Measurements from ENCODE around the gene MAP3K14. TPM values are rescaled to one million over a fixed set of nuclear protein-coding genes. Genes with fewer than 3 reads are reported as not detected.

MAP3K14 gene
- total and polyA plus RNA-seq, 10 of the 15 experiments (the other 5 are each of a cell fraction or from before 2014, with no cell fraction given) = 2.1 to 33.3 (median 19.7) TPM

DNA sequence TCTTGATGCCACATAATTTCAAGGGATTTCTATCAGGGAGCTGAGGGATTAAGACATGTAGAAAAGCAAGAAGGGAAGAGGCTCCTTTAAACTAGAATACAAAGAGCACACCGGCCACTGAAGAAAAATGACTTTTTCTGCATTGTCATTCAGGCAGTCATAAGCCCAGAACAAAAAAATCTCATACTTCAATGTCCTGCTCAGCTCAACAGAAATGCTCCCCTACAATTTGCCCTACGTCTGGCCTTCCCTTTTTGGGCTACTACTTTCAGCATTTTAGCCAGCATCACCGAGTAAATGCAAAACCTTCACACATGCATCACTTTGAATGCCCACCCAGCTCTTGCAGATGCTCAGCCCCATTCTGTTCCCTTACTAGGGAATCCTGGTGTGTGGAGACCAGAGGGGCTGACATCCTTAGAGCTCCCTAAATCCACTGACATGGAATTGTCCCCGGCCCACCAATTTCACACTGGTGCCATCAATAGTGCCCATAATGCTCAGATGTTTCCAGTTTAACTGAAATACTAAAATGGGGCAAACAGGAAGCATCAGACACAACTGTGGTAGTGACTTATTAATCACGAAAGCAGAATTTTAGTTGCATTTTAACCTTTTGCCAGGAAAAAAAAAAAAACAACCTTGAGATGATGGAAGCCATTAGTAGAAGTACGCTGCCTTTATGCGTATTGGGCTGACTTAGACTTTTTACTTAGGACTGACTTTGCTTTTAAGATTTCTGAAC, 2.7 kb downstream of the MAP3K14 start (continued):
- TF ChIP-seq, protein P1, sequence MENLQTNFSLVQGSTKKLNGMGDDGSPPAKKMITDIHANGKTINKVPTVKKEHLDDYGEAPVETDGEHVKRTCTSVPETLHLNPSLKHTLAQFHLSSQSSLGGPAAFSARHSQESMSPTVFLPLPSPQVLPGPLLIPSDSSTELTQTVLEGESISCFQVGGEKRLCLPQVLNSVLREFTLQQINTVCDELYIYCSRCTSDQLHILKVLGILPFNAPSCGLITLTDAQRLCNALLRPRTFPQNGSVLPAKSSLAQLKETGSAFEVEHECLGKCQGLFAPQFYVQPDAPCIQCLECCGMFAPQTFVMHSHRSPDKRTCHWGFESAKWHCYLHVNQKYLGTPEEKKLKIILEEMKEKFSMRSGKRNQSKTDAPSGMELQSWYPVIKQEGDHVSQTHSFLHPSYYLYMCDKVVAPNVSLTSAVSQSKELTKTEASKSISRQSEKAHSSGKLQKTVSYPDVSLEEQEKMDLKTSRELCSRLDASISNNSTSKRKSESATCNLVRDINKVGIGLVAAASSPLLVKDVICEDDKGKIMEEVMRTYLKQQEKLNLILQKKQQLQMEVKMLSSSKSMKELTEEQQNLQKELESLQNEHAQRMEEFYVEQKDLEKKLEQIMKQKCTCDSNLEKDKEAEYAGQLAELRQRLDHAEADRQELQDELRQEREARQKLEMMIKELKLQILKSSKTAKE (IDR thresholded peaks at IDR 0.05; ENCODE audit: low read depth, poor library complexity, severe bottlenecking) = no peak
- TF ChIP-seq WRNIP1 (IDR thresholded peaks at IDR 0.05; ENCODE audit: borderline replicate concordance, low read depth, low read length) = no peak
- peak; percentile 31; the same call in 1 of the 2 replicates for TF ChIP-seq RUNX3 (IDR thresholded peaks at IDR 0.05; ENCODE audit: low read length)
- 0 out of 2 replicates have a peak, but pooled peaks have one; percentile 5 for TF ChIP-seq MTA3 (IDR thresholded peaks at IDR 0.05; ENCODE audit: borderline replicate concordance, low read length)
- TF ChIP-seq KDM1A (IDR thresholded peaks at IDR 0.05; ENCODE audit: borderline replicate concordance) = no peak
- no peak for TF ChIP-seq JUND (IDR thresholded peaks at IDR 0.05; ENCODE audit: low read depth, low read length)
- TF ChIP-seq MEF2B (IDR thresholded peaks at IDR 0.05; ENCODE audit: partially characterized antibody, poor library complexity, severe bottlenecking) = no peak
- no peak for TF ChIP-seq MEF2A (IDR thresholded peaks at IDR 0.05; ENCODE audit: insufficient read depth, low read depth, low read length)
- TF ChIP-seq RB1 (IDR thresholded peaks at IDR 0.05; ENCODE audit: borderline replicate concordance) = no peak
- TF ChIP-seq SIX5 (IDR thresholded peaks at IDR 0.05; ENCODE audit: low read depth, low read length, severe bottlenecking) = no peak
- TF ChIP-seq RCOR1 (conservative IDR thresholded peaks at IDR 0.05; ENCODE audit: low read depth, low read length) = no peak
- TF ChIP-seq, protein P2, sequence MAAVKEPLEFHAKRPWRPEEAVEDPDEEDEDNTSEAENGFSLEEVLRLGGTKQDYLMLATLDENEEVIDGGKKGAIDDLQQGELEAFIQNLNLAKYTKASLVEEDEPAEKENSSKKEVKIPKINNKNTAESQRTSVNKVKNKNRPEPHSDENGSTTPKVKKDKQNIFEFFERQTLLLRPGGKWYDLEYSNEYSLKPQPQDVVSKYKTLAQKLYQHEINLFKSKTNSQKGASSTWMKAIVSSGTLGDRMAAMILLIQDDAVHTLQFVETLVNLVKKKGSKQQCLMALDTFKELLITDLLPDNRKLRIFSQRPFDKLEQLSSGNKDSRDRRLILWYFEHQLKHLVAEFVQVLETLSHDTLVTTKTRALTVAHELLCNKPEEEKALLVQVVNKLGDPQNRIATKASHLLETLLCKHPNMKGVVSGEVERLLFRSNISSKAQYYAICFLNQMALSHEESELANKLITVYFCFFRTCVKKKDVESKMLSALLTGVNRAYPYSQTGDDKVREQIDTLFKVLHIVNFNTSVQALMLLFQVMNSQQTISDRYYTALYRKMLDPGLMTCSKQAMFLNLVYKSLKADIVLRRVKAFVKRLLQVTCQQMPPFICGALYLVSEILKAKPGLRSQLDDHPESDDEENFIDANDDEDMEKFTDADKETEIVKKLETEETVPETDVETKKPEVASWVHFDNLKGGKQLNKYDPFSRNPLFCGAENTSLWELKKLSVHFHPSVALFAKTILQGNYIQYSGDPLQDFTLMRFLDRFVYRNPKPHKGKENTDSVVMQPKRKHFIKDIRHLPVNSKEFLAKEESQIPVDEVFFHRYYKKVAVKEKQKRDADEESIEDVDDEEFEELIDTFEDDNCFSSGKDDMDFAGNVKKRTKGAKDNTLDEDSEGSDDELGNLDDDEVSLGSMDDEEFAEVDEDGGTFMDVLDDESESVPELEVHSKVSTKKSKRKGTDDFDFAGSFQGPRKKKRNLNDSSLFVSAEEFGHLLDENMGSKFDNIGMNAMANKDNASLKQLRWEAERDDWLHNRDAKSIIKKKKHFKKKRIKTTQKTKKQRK (IDR thresholded peaks at IDR 0.05; ENCODE audit: low read depth, low read length) = no peak
- TF ChIP-seq, protein P3, sequence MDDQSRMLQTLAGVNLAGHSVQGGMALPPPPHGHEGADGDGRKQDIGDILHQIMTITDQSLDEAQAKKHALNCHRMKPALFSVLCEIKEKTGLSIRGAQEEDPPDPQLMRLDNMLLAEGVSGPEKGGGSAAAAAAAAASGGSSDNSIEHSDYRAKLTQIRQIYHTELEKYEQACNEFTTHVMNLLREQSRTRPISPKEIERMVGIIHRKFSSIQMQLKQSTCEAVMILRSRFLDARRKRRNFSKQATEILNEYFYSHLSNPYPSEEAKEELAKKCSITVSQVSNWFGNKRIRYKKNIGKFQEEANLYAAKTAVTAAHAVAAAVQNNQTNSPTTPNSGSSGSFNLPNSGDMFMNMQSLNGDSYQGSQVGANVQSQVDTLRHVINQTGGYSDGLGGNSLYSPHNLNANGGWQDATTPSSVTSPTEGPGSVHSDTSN (IDR thresholded peaks at IDR 0.05; ENCODE audit: insufficient replicate concordance, low read depth, low read length) = no peak
- TF ChIP-seq CBFB (IDR thresholded peaks at IDR 0.05; ENCODE audit: low read depth) = no peak
- no peak for TF ChIP-seq RFX5 (IDR thresholded peaks at IDR 0.05; ENCODE audit: low read depth, low read length)
- TF ChIP-seq, protein P4, sequence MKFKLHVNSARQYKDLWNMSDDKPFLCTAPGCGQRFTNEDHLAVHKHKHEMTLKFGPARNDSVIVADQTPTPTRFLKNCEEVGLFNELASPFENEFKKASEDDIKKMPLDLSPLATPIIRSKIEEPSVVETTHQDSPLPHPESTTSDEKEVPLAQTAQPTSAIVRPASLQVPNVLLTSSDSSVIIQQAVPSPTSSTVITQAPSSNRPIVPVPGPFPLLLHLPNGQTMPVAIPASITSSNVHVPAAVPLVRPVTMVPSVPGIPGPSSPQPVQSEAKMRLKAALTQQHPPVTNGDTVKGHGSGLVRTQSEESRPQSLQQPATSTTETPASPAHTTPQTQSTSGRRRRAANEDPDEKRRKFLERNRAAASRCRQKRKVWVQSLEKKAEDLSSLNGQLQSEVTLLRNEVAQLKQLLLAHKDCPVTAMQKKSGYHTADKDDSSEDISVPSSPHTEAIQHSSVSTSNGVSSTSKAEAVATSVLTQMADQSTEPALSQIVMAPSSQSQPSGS (IDR thresholded peaks at IDR 0.05; ENCODE audit: low read length) = 0 out of 2 replicates have a peak, but pooled peaks have one; percentile 37
- no peak for TF ChIP-seq EED (IDR thresholded peaks at IDR 0.05; ENCODE audit: low read depth)
- TF ChIP-seq CBX3 (IDR thresholded peaks at IDR 0.05; ENCODE audit: borderline replicate concordance, low read depth) = no peak
- TF ChIP-seq CHD4 (IDR thresholded peaks at IDR 0.05) = no peak
- no peak for TF ChIP-seq DPF2 (IDR thresholded peaks at IDR 0.05)
- 0 out of 2 replicates have a peak, but pooled peaks have one; percentile 48 for TF ChIP-seq POLR2A (IDR thresholded peaks at IDR 0.05; ENCODE audit: low read depth, low read length)

All from GM12878 (cell line).